ENCODE data around the gene CEP290.

The CEP290 gene

DNA sequence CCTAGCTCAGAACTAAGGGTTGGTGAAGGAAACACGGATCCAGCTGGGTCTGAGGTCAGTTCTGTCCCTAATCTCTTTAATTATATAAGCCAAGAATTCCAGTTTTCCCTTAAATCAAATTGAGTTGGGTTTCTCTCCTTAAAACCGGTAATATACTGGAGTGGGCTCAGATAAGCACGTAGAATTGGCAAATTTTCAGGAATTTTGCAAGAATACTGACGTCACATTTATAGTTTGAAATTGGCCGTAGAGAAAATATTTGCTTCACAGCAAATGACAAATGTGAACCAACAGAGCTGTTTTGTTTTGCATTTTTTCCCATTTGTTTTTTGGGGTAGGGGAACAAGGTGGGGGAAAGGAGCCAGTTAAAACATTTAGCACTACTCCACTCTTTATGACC, 130.1 kb downstream of the CEP290 start:
- no peaks in the 10 kb centered on the region for H3K36me3 ChIP-seq (ENCODE audit: low read length)
- no peaks in the 10 kb centered on the region for H3K27me3 ChIP-seq (ENCODE audit: low read length)
- H3F3A ChIP-seq (ENCODE audit: insufficient read depth), result no peaks in the 10 kb centered on the region
- TF ChIP-seq EZH2phosphoT487 (conservative IDR thresholded peaks at IDR 0.05; ENCODE audit: low read length) (no peak), CTCF (IDR thresholded peaks at IDR 0.05; ENCODE audit: insufficient read depth, low read length, poor library complexity, severe bottlenecking) (no peak)
- no peaks in the 10 kb centered on the region for H3K79me2 ChIP-seq (ENCODE audit: insufficient read depth, low read length)
- H3K4me2 ChIP-seq (ENCODE audit: low read depth, low read length, poor library complexity, severe bottlenecking), result no peak overlapping the region
- H3K4me3 ChIP-seq (ENCODE audit: insufficient read depth, low read length, poor library complexity, severe bottlenecking), result no peak overlapping the region
- no peak overlapping the region for H3K27ac ChIP-seq (ENCODE audit: low read depth, low read length)
- H3K9me3 ChIP-seq (ENCODE audit: insufficient read depth, low read length), result no peaks in the 10 kb centered on the region; the same call in 1 of the 2 replicates
- no peaks in the 10 kb centered on the region for H4K20me1 ChIP-seq (ENCODE audit: low read depth, low read length)
- H3K9ac ChIP-seq (ENCODE audit: low read length), result no peak overlapping the region
- no peaks in the 10 kb centered on the region for H3K9me2 ChIP-seq (replicated peaks; ENCODE audit: insufficient read depth, low read length)
- H2AFZ ChIP-seq (ENCODE audit: low read depth, low read length, severe bottlenecking), result no peak overlapping the region

DNA sequence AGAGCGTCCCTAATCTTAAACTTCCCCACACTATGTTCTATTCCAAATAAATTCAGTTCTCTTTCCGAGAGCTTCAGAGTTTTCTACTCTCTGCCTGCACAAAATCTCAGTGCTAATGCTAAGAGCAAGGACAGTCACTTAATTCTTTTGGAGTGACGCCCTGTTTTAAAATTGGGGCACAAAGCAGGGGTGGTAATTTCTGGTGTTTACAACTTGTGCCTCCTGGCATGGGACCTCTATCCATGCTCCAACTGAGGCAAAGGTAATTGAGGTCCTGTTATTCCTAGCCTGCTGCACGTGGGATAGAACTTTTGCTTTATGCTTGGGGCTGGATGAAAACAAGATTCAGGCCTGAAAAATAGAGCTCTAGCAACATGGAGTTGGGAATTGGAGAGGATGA, 135.5 kb downstream of the CEP290 start:
- H4K20me1 ChIP-seq (ENCODE audit: low read depth, low read length), result no peaks in the 10 kb centered on the region
- H3K4me3 ChIP-seq (ENCODE audit: insufficient read depth, low read length, poor library complexity, severe bottlenecking), result no peak overlapping the region
- H3K9ac ChIP-seq (ENCODE audit: low read length), result no peak overlapping the region
- H3K9me2 ChIP-seq (replicated peaks; ENCODE audit: insufficient read depth, low read length), result no peaks in the 10 kb centered on the region
- H3K36me3 ChIP-seq (ENCODE audit: low read length), result no peaks in the 10 kb centered on the region
- H3K9me3 ChIP-seq (ENCODE audit: insufficient read depth, low read length), result no peaks in the 10 kb centered on the region
- no peak for TF ChIP-seq CTCF (IDR thresholded peaks at IDR 0.05; ENCODE audit: insufficient read depth, low read length, poor library complexity, severe bottlenecking)
- no peak for TF ChIP-seq EZH2phosphoT487 (conservative IDR thresholded peaks at IDR 0.05; ENCODE audit: low read length)
- H2AFZ ChIP-seq (ENCODE audit: low read depth, low read length, severe bottlenecking), result no peak overlapping the region
- no peaks in the 10 kb centered on the region for H3F3A ChIP-seq (ENCODE audit: insufficient read depth)
- no peaks in the 10 kb centered on the region for H3K27me3 ChIP-seq (ENCODE audit: low read length)
- H3K27ac ChIP-seq (ENCODE audit: low read depth, low read length), result no peak overlapping the region
- no peak overlapping the region for H3K4me2 ChIP-seq (ENCODE audit: low read depth, low read length, poor library complexity, severe bottlenecking)
- no peaks in the 10 kb centered on the region for H3K79me2 ChIP-seq (ENCODE audit: insufficient read depth, low read length)

DNA sequence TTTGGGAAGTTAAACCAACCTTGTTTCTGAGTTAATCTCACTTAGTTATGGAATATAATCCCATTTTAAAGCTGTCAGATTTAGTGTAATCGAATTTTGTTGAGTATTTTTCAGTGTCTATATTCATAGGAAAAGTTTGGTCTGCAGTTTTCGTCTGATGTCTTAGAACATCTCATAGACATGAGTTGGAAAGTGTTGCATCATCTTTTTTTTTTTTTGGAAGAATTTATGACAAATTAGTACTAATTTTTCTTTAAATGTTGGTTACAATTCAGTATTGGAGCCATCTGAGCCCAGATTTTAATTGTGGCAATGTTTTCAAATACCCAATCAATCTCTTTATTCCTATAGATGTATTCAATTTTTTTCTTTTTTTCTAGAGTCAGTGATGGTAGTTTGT, 140.6 kb downstream of the CEP290 start:
- H3K27me3 ChIP-seq (ENCODE audit: low read length), result no peaks in the 10 kb centered on the region
- no peaks in the 10 kb centered on the region for H3F3A ChIP-seq (ENCODE audit: insufficient read depth)
- H3K9ac ChIP-seq (ENCODE audit: low read length), result no peak overlapping the region
- H3K9me3 ChIP-seq (ENCODE audit: insufficient read depth, low read length), result no peaks in the 10 kb centered on the region
- no peaks in the 10 kb centered on the region for H3K36me3 ChIP-seq (ENCODE audit: low read length)
- no peak overlapping the region for H2AFZ ChIP-seq (ENCODE audit: low read depth, low read length, severe bottlenecking)
- H3K4me2 ChIP-seq (ENCODE audit: low read depth, low read length, poor library complexity, severe bottlenecking), result no peak overlapping the region
- no peaks in the 10 kb centered on the region for H3K79me2 ChIP-seq (ENCODE audit: insufficient read depth, low read length)
- H3K27ac ChIP-seq (ENCODE audit: low read depth, low read length), result no peak overlapping the region
- H3K4me3 ChIP-seq (ENCODE audit: insufficient read depth, low read length, poor library complexity, severe bottlenecking), result no peak overlapping the region
- TF ChIP-seq CTCF (IDR thresholded peaks at IDR 0.05; ENCODE audit: insufficient read depth, low read length, poor library complexity, severe bottlenecking), result no peak
- TF ChIP-seq EZH2phosphoT487 (conservative IDR thresholded peaks at IDR 0.05; ENCODE audit: low read length), result no peak
- no peaks in the 10 kb centered on the region for H4K20me1 ChIP-seq (ENCODE audit: low read depth, low read length)
- H3K9me2 ChIP-seq (replicated peaks; ENCODE audit: insufficient read depth, low read length), result no peaks in the 10 kb centered on the region
